Measurements from ENCODE around the gene ABLIM2. TPM values are rescaled to one million over a fixed set of nuclear protein-coding genes. Genes with fewer than 3 reads are reported as not detected.

Gene ABLIM2
- total RNA-seq, 1 experiment from 2014 or later: 6.1 TPM

DNA sequence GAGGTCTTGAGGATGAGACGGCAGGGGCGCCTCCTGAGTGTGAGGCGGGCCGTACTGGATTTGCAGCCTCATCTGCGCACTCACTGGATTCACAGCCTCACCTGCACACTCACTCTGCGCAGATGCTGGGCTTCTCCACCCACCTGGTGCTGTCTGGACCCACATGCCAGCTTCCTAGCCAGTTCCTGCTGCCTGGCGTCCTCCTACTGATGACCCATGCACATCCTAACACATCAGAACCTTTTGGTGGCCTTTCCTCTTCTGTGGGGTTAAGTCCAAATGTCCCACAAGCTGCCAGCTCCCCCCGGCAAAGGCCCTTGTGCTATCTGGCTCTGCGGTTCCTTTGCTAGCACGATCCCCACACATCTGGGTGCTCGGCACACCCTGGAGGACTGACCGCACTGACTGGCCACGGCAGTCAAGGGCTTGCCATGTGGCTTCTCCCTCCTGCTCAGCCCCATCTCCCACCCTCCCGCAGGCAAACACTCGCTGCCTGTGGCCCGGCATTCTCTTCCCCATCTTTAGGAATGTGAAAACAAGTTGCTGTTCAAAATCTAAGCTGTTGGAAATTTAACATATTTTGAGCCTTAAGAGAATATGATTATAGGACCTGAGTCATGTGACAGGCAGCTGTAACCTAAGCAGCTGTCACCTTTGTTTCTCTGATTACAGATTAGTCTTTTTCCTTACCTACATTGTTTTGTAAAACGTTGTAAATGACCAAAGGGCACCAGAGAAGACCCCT, 179.5 kb downstream of the ABLIM2 start:
- H3K4me3 ChIP-seq (replicated peaks in 1 of 2; ENCODE audit: low read depth in 1 of 2, low read length in 2 of 2): no peak overlapping the region
- no peaks in the 10 kb centered on the region for H3K36me3 ChIP-seq (ENCODE audit: control insufficient read depth in 1 of 2, insufficient read depth in 2 of 2, low read length in 2 of 2)
- H3K27ac ChIP-seq (ENCODE audit: low read depth, low read length): no peak overlapping the region; the same call in 1 of the 2 replicates
- H3K4me2 ChIP-seq (ENCODE audit: low read length): peak overlapping the region; percentile 52
- H3K9ac ChIP-seq (ENCODE audit: low read length): no peak overlapping the region
- TF ChIP-seq ZBTB33 (IDR thresholded peaks at IDR 0.05; ENCODE audit: extremely low read depth, insufficient replicate concordance, low read length): no peak
- ChIA-PET POLR2A (no interaction called here), RAD21 (ENCODE audit: low non-redundant PET in 1 of 2, low total read pairs in 2 of 2, uncharacterized antibody in 2 of 2, unreplicated experiment in 2 of 2) (no interaction called here), CTCF (interaction anchor here (1.0 to 1.4 kb wide), 2 partner anchors 9 to 173 kb away, joined by 3 to 5 read pairs; no protein-coding TSS in a partner anchor)
- no peak for DNase-seq (ENCODE audit: low read depth, low spot score)
- H3K79me2 ChIP-seq (ENCODE audit: insufficient read depth, low read length): no peaks in the 10 kb centered on the region
- no peaks in the 10 kb centered on the region for H3K9me2 ChIP-seq (ENCODE audit: insufficient read depth)
- no peaks in the 10 kb centered on the region for H3K9me3 ChIP-seq (ENCODE audit: control insufficient read depth in 1 of 2, insufficient read depth in 1 of 2, low read depth in 1 of 2, low read length in 2 of 2)
- intact Hi-C loops (cut with micrococcal nuclease): no loop called here
- no TSS peak for BruUV-seq (replicated peaks)
- H2AFZ ChIP-seq (ENCODE audit: low read depth, low read length, poor library complexity, severe bottlenecking): no peak overlapping the region
- ATAC-seq: no peak
- peaks cover 19 to 28% of the 10 kb centered on the region in 2 experiments for H3K4me1 ChIP-seq (ENCODE audit: control insufficient read depth in 1 of 2, insufficient read depth in 2 of 2, low read length in 2 of 2)
- H4K20me1 ChIP-seq (ENCODE audit: insufficient read depth): no peaks in the 10 kb centered on the region
- no peaks in the 10 kb centered on the region for H3K27me3 ChIP-seq (ENCODE audit: insufficient read depth, low read length)

DNA sequence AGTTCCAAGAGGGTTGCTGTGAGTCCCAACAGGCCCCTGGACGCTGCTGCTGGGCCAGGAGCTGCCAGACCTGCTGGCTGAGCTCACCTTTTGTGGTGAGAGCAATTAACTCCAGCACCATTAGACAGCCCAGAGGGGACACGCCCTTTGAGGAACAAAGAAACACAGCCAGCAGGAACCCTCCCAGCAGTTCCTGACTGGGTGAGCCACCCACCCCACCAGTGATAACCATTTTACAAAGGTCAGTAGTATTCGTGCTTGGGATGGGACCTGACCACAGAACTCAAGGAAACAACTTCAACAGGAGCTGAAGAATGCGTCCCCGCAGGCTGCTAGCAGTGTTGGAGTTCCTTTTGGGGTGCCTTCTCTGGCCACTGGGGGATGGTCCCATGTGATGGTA, 180.1 kb downstream of the ABLIM2 start:
- ChIA-PET POLR2A (interaction anchor here (0.6 kb wide), 1 partner anchor 145 kb away, joined by 3 read pairs; no protein-coding TSS in a partner anchor), CTCF (interaction anchor here (0.8 to 1.4 kb wide), 4 partner anchors 9 to 176 kb away, joined by 3 to 6 read pairs (median 4); no protein-coding TSS in a partner anchor), RAD21 (ENCODE audit: low non-redundant PET in 1 of 2, low total read pairs in 2 of 2, uncharacterized antibody in 2 of 2, unreplicated experiment in 2 of 2) (no interaction called here)
- peak overlapping the region; percentile 6; the same call in 1 of the 2 replicates for H3K27ac ChIP-seq (ENCODE audit: low read depth, low read length)
- H3K79me2 ChIP-seq (ENCODE audit: insufficient read depth, low read length): no peaks in the 10 kb centered on the region
- no peaks in the 10 kb centered on the region for H3K9me3 ChIP-seq (ENCODE audit: control insufficient read depth in 1 of 2, insufficient read depth in 1 of 2, low read depth in 1 of 2, low read length in 2 of 2)
- TF ChIP-seq MAX (IDR thresholded peaks at IDR 0.05) (no peak), YY1 (IDR thresholded peaks at IDR 0.05; ENCODE audit: extremely low read depth, insufficient replicate concordance, low read depth, low read length) (peak; percentile 42), POLR2AphosphoS5 (IDR thresholded peaks at IDR 0.05; ENCODE audit: low read depth, low read length) (peak; percentile 53; the same call in 1 of the 2 replicates), ZBTB33 (IDR thresholded peaks at IDR 0.05; ENCODE audit: extremely low read depth, insufficient replicate concordance, low read length) (no peak), SP1 (IDR thresholded peaks at IDR 0.05; ENCODE audit: low read depth) (no peak), TCF7L2 (IDR thresholded peaks at IDR 0.05; ENCODE audit: borderline replicate concordance, extremely low read depth, insufficient read depth, insufficient read length) (no peak)
- no peak overlapping the region for H3K9ac ChIP-seq (ENCODE audit: low read length)
- intact Hi-C loops (cut with micrococcal nuclease): no loop called here
- no TSS peak for BruUV-seq (replicated peaks)
- H3K4me1 ChIP-seq (ENCODE audit: control insufficient read depth in 1 of 2, insufficient read depth in 2 of 2, low read length in 2 of 2): peaks cover 24 to 33% of the 10 kb centered on the region in 2 experiments
- H3K4me2 ChIP-seq (ENCODE audit: low read length): peak overlapping the region; percentile 52
- H3K27me3 ChIP-seq (ENCODE audit: insufficient read depth, low read length): no peaks in the 10 kb centered on the region
- H3K4me3 ChIP-seq (replicated peaks in 1 of 2; ENCODE audit: low read depth in 1 of 2, low read length in 2 of 2): peak overlapping the region in 1 of 2 experiments; percentile 15; a peak in 1 of 4 replicates
- peak; percentile 47 for DNase-seq (ENCODE audit: low read depth, low spot score)
- H2AFZ ChIP-seq (ENCODE audit: low read depth, low read length, poor library complexity, severe bottlenecking): no peak overlapping the region
- no peaks in the 10 kb centered on the region for H3K9me2 ChIP-seq (ENCODE audit: insufficient read depth)
- peak; percentile 88 for ATAC-seq
- no peaks in the 10 kb centered on the region for H3K36me3 ChIP-seq (ENCODE audit: control insufficient read depth in 1 of 2, insufficient read depth in 2 of 2, low read length in 2 of 2)
- no peaks in the 10 kb centered on the region for H4K20me1 ChIP-seq (ENCODE audit: insufficient read depth)
